Esophagus muscularis mucosa (tissue), 4 donors: ENCODE results near the gene POU2F1. TPM values are rescaled to one million over a fixed set of nuclear protein-coding genes. Genes with fewer than 3 reads are reported as not detected.

Experiments
- DNase-seq: peaks from one replicate; pipeline ENCODE4 v3.0.0-alpha.2; 2017; ENCODE audit errors: extremely low spot score
- H3K27ac ChIP-seq, 4 donors: fragments of 200-600 bp; sonication (generic); replicated peaks in 1 of 4; 1 replicate in 3 of 4; 2 replicates in 1 of 4; pipeline ENCODE4 v1.5.1; 2016 to 2019; ENCODE audit warnings: mild to moderate bottlenecking in 1 of 4
- H3K27me3 ChIP-seq, 4 donors: fragments of 200-600 bp; sonication (generic); one replicate each; pipeline versions ENCODE4 v1.5.1 to v1.6.0; 2016 to 2019
- H3K36me3 ChIP-seq, 4 donors: fragments of 200-600 bp; sonication (generic); one replicate each; pipeline ENCODE4 v1.5.1; 2016 to 2019
- H3K4me1 ChIP-seq, 4 donors: fragments of 200-600 bp; sonication (generic); one replicate each; pipeline ENCODE4 v1.5.1; 2016 to 2019
- H3K4me3 ChIP-seq, 4 donors: fragments of 200-600 bp; sonication (generic); 1 replicate in 2 of 4; 2 replicates in 2 of 4; pipeline ENCODE4 v1.5.1; 2016 to 2019; ENCODE audit warnings: mild to moderate bottlenecking in 4 of 4, moderate library complexity in 1 of 4
- H3K9me3 ChIP-seq, 4 donors: fragments of 200-600 bp; sonication (generic); 1 replicate in 3 of 4; 2 replicates in 1 of 4; pipeline ENCODE4 v1.5.1; 2016 to 2019
- CTCF ChIP-seq, 3 experiments: fragments of 200-600 bp in 2 of 3; fragments of 450-650 bp in 1 of 3; sonication (generic) in 2 of 3; IDR thresholded peaks; one replicate each; pipeline ENCODE4 v1.5.1; 2017 to 2019; ENCODE audit warnings: antibody characterized with exemption in 3 of 3, mild to moderate bottlenecking in 2 of 3, moderate library complexity in 1 of 3
- EP300 ChIP-seq: sonication (generic); formaldehyde crosslinking; IDR thresholded peaks from one replicate; pipeline ENCODE4 v1.6.1; 2017; ENCODE audit warnings: antibody characterized with exemption
- POLR2A ChIP-seq: fragments of 450-650 bp; IDR thresholded peaks from one replicate; pipeline ENCODE4 v1.6.1; 2017; ENCODE audit warnings: antibody characterized with exemption, moderate library complexity, mild to moderate bottlenecking, low read depth
- POLR2AphosphoS5 ChIP-seq, 2 donors: sonication (generic); formaldehyde crosslinking; IDR thresholded peaks; one replicate each; pipeline ENCODE4 v1.6.1; 2017; ENCODE audit warnings: antibody characterized with exemption in 2 of 2
- WGBS: methylation state at CpG from one replicate; pipeline ENCODE4 v1.1.5; 2018; 5-methylcytosine and 5-hydroxymethylcytosine counted together
- intact Hi-C: fragments of 100-400 bp; cut with DNase I; formaldehyde crosslinking; loops from one replicate; pipeline ENCODE4 v1.15.1; 2023
- total RNA-seq, 4 donors: library from RNA; depleted of rRNA; stranded (reverse); fragments of >200 nt; gene quantifications; one replicate each; pipeline versions ENCODE4 v1.1.0 to v1.2.1, GENCODE V29; 2016

The POU2F1 gene
- total RNA-seq, 4 donors from 2014 or later: 7.3 to 13.4 (median 10.4) TPM

GRCh38 chr1:167429612-167430011, 208.9 kb downstream of the POU2F1 start:
- peaks cover 0 to 9% (median under 1%) of the 10 kb centered on the region in 4 donors for H3K36me3 ChIP-seq
- DNase-seq: no peak
- no peaks in the 10 kb centered on the region for H3K27me3 ChIP-seq
- H3K9me3 ChIP-seq: no peaks in the 10 kb centered on the region
- WGBS: 55% methylated on average over 2 of the region's 2 CpGs
- no peak overlapping the region for H3K4me3 ChIP-seq
- no peak overlapping the region for H3K27ac ChIP-seq
- no peak for TF ChIP-seq EP300
- no peak for TF ChIP-seq POLR2AphosphoS5 (IDR thresholded peaks at IDR 0.05)
- no peak for TF ChIP-seq CTCF (IDR thresholded peaks at IDR 0.05)
- no peak for TF ChIP-seq POLR2A
- intact Hi-C loops: no loop called here
- H3K4me1 ChIP-seq: peaks cover 0 to 12% (median 0%) of the 10 kb centered on the region in 4 donors

- H3K9me3 ChIP-seq: no peaks in the 10 kb centered on the region
- peaks cover 0 to 12% (median 0%) of the 10 kb centered on the region in 4 donors for H3K4me1 ChIP-seq
- DNase-seq: no peak
- WGBS: 89% methylated on average over 16 of the region's 17 CpGs
- peaks cover 0 to 2% (median 0%) of the 10 kb centered on the region in 4 donors for H3K36me3 ChIP-seq
- H3K27ac ChIP-seq: no peak overlapping the region
- H3K27me3 ChIP-seq: no peaks in the 10 kb centered on the region
- intact Hi-C loops: no loop called here
- TF ChIP-seq POLR2A: no peak
- no peak for TF ChIP-seq POLR2AphosphoS5 (IDR thresholded peaks at IDR 0.05)
- no peak for TF ChIP-seq CTCF (IDR thresholded peaks at IDR 0.05)
- no peak for TF ChIP-seq EP300
- H3K4me3 ChIP-seq: no peak overlapping the region
Measured at GRCh38 chr1:167430134-167430848, 209.6 kb downstream of the POU2F1 start.

- Histone ChIP-seq H3K27me3 (no peaks in the 10 kb centered on the region), H3K4me3 (no peak overlapping the region), H3K4me1 (peaks cover 0 to 12% (median 0%) of the 10 kb centered on the region in 4 donors), H3K9me3 (no peaks in the 10 kb centered on the region), H3K27ac (no peak overlapping the region), H3K36me3 (no peaks in the 10 kb centered on the region)
- WGBS: 93% methylated on average over 10 of the region's 10 CpGs
- no peak for DNase-seq
- intact Hi-C loops: no loop called here
- no peak for TF ChIP-seq CTCF (IDR thresholded peaks at IDR 0.05)
- TF ChIP-seq POLR2A: no peak
- TF ChIP-seq POLR2AphosphoS5 (IDR thresholded peaks at IDR 0.05): no peak
- no peak for TF ChIP-seq EP300
Measured at GRCh38 chr1:167430849-167431242, 210.2 kb downstream of the POU2F1 start.

GRCh38 chr1:167431261-167431908, 210.7 kb downstream of the POU2F1 start:
- Histone ChIP-seq H3K27ac (no peak overlapping the region), H3K4me3 (no peak overlapping the region), H3K27me3 (no peaks in the 10 kb centered on the region), H3K4me1 (peaks cover 0 to 12% (median 0%) of the 10 kb centered on the region in 4 donors), H3K36me3 (no peaks in the 10 kb centered on the region), H3K9me3 (no peaks in the 10 kb centered on the region)
- intact Hi-C loops: no loop called here
- 87% methylated on average over 14 of the region's 14 CpGs for WGBS
- DNase-seq: no peak
- TF ChIP-seq EP300 (no peak), CTCF (IDR thresholded peaks at IDR 0.05) (no peak), POLR2A (no peak), POLR2AphosphoS5 (IDR thresholded peaks at IDR 0.05) (no peak)
